ENCODE results near the gene SEPTIN7.
A peak's percentile ranks its signal among the peaks of the same experiment; 100 is the strongest.

Gene SEPTIN7

GRCh38 chr7:35758421-35758820 is 42.4 kb upstream of the SEPTIN7 start:
- no CpG with 5 or more reads among the region's 2 CpGs for WGBS (ENCODE audit: insufficient coverage)
- Histone ChIP-seq H3K4me3 (ENCODE audit: control insufficient read depth in 1 of 7, extremely low read depth in 1 of 7, insufficient read depth in 4 of 7, low read depth in 2 of 7, low read length in 6 of 7) (no peak overlapping the region), H3K36me3 (ENCODE audit: control insufficient read depth in 4 of 4, insufficient read depth in 4 of 4, low read length in 3 of 4) (no peaks in the 10 kb centered on the region), H3K27ac (ENCODE audit: insufficient read depth in 1 of 2, low read depth in 1 of 2, low read length in 2 of 2, poor library complexity in 1 of 2, severe bottlenecking in 2 of 2) (no peak overlapping the region), H3K4me1 (ENCODE audit: control extremely low read depth in 1 of 4, control insufficient read depth in 4 of 4, insufficient read depth in 4 of 4, low read length in 3 of 4) (peaks cover 0 to 9% (median 1%) of the 10 kb centered on the region in 4 experiments), H3K9me3 (ENCODE audit: control extremely low read depth in 1 of 5, control insufficient read depth in 4 of 5, insufficient read depth in 2 of 5, low read depth in 1 of 5, low read length in 4 of 5) (no peaks in the 10 kb centered on the region), H3K27me3 (replicated peaks in 2 of 5; ENCODE audit: control insufficient read depth in 4 of 5, insufficient read depth in 5 of 5, low read length in 4 of 5) (no peaks in the 10 kb centered on the region)
- POLR2A ChIA-PET, result no interaction called here
- DNase-seq, result peak; percentile 23 to 62 (median 56)
- CTCF ChIA-PET, result no interaction called here

GRCh38 chr7:35760143-35760745 is 40.6 kb upstream of the SEPTIN7 start:
- H3K4me1 ChIP-seq (ENCODE audit: control extremely low read depth in 1 of 4, control insufficient read depth in 4 of 4, insufficient read depth in 4 of 4, low read length in 3 of 4), result peaks cover 0 to 9% (median 1%) of the 10 kb centered on the region in 4 experiments
- H3K4me3 ChIP-seq (ENCODE audit: control insufficient read depth in 1 of 7, extremely low read depth in 1 of 7, insufficient read depth in 4 of 7, low read depth in 2 of 7, low read length in 6 of 7), result no peak overlapping the region
- CTCF ChIA-PET, result no interaction called here
- DNase-seq, result no peak
- H3K27me3 ChIP-seq (replicated peaks in 2 of 5; ENCODE audit: control insufficient read depth in 4 of 5, insufficient read depth in 5 of 5, low read length in 4 of 5), result no peaks in the 10 kb centered on the region
- POLR2A ChIA-PET, result no interaction called here
- H3K27ac ChIP-seq (ENCODE audit: insufficient read depth in 1 of 2, low read depth in 1 of 2, low read length in 2 of 2, poor library complexity in 1 of 2, severe bottlenecking in 2 of 2), result no peak overlapping the region
- no peaks in the 10 kb centered on the region for H3K9me3 ChIP-seq (ENCODE audit: control extremely low read depth in 1 of 5, control insufficient read depth in 4 of 5, insufficient read depth in 2 of 5, low read depth in 1 of 5, low read length in 4 of 5)
- 90% methylated on average over 6 of the region's 7 CpGs for WGBS (ENCODE audit: insufficient coverage)
- no peaks in the 10 kb centered on the region for H3K36me3 ChIP-seq (ENCODE audit: control insufficient read depth in 4 of 4, insufficient read depth in 4 of 4, low read length in 3 of 4)

GRCh38 chr7:35761871-35762677 is 38.8 kb upstream of the SEPTIN7 start:
- CTCF ChIA-PET, result no interaction called here
- no peak for DNase-seq
- no peak overlapping the region for H3K27ac ChIP-seq (ENCODE audit: insufficient read depth in 1 of 2, low read depth in 1 of 2, low read length in 2 of 2, poor library complexity in 1 of 2, severe bottlenecking in 2 of 2)

DNA sequence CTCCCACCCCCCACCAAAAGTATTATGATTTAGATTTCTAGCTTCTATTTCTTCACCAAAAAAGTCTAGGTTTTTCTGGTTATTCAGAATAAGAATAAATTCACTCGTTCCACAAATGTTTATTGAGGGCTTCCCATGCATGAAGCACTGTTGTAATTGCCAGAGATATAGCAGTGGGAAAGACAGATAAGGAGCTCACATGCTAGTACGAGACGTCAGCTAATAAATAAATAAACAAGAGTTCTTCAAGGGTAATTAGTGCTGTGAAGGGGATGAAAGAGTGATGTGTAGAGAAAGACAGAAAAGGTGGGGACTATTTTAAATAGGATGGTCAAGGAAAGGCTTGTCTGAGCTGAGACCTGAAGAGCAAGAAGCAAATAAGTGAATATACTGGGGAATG is 38.1 kb upstream of the SEPTIN7 start:
- WGBS (ENCODE audit: insufficient coverage), result 100% methylated on average over 1 of the region's 3 CpGs
- Histone ChIP-seq H3K9me3 (ENCODE audit: control extremely low read depth in 1 of 5, control insufficient read depth in 4 of 5, insufficient read depth in 2 of 5, low read depth in 1 of 5, low read length in 4 of 5) (no peaks in the 10 kb centered on the region), H3K4me3 (ENCODE audit: control insufficient read depth in 1 of 7, extremely low read depth in 1 of 7, insufficient read depth in 4 of 7, low read depth in 2 of 7, low read length in 6 of 7) (no peak overlapping the region), H3K27ac (ENCODE audit: insufficient read depth in 1 of 2, low read depth in 1 of 2, low read length in 2 of 2, poor library complexity in 1 of 2, severe bottlenecking in 2 of 2) (no peak overlapping the region), H3K4me1 (ENCODE audit: control extremely low read depth in 1 of 4, control insufficient read depth in 4 of 4, insufficient read depth in 4 of 4, low read length in 3 of 4) (peaks cover 0 to 9% (median 1%) of the 10 kb centered on the region in 4 experiments), H3K36me3 (ENCODE audit: control insufficient read depth in 4 of 4, insufficient read depth in 4 of 4, low read length in 3 of 4) (no peaks in the 10 kb centered on the region), H3K27me3 (replicated peaks in 2 of 5; ENCODE audit: control insufficient read depth in 4 of 5, insufficient read depth in 5 of 5, low read length in 4 of 5) (no peaks in the 10 kb centered on the region)
- ChIA-PET POLR2A (no interaction called here), CTCF (no interaction called here)
- no peak for DNase-seq

More at GRCh38 chr7:35761871-35762677, 38.8 kb upstream of the SEPTIN7 start:
- Histone ChIP-seq H3K9me3 (ENCODE audit: control extremely low read depth in 1 of 5, control insufficient read depth in 4 of 5, insufficient read depth in 2 of 5, low read depth in 1 of 5, low read length in 4 of 5) (no peaks in the 10 kb centered on the region), H3K4me1 (ENCODE audit: control extremely low read depth in 1 of 4, control insufficient read depth in 4 of 4, insufficient read depth in 4 of 4, low read length in 3 of 4) (peaks cover 0 to 9% (median 1%) of the 10 kb centered on the region in 4 experiments), H3K36me3 (ENCODE audit: control insufficient read depth in 4 of 4, insufficient read depth in 4 of 4, low read length in 3 of 4) (no peaks in the 10 kb centered on the region), H3K27me3 (replicated peaks in 2 of 5; ENCODE audit: control insufficient read depth in 4 of 5, insufficient read depth in 5 of 5, low read length in 4 of 5) (no peaks in the 10 kb centered on the region), H3K4me3 (ENCODE audit: control insufficient read depth in 1 of 7, extremely low read depth in 1 of 7, insufficient read depth in 4 of 7, low read depth in 2 of 7, low read length in 6 of 7) (no peak overlapping the region)
- POLR2A ChIA-PET, result no interaction called here
- WGBS (ENCODE audit: insufficient coverage), result 91% methylated on average over 4 of the region's 4 CpGs

DNA sequence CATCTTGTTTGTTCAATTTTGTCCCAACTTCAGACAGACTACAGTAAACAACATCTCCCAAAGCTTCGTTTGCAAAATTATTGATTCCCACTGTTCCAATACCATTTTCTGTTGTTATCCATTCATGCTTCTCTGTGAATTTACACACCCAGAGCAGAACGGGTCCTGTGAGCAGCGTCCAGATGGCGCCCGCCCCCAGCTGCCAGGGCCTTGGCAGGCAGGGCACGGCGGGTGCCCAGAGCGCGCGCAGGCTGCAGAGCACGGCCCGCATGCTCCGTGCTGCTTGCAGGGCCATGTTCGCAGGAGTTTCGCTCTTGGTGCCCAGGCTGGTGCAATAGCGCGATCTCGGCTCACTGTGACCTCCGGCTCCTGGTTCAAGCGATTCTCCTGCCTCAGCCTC is 32.5 kb upstream of the SEPTIN7 start:
- ChIA-PET CTCF (no interaction called here), POLR2A (no interaction called here)
- H3K4me1 ChIP-seq (ENCODE audit: control extremely low read depth in 1 of 4, control insufficient read depth in 4 of 4, insufficient read depth in 4 of 4, low read length in 3 of 4), result no peaks in the 10 kb centered on the region
- H3K4me3 ChIP-seq (ENCODE audit: control insufficient read depth in 1 of 7, extremely low read depth in 1 of 7, insufficient read depth in 4 of 7, low read depth in 2 of 7, low read length in 6 of 7), result no peak overlapping the region
- H3K36me3 ChIP-seq (ENCODE audit: control insufficient read depth in 4 of 4, insufficient read depth in 4 of 4, low read length in 3 of 4), result no peaks in the 10 kb centered on the region
- H3K27me3 ChIP-seq (replicated peaks in 2 of 5; ENCODE audit: control insufficient read depth in 4 of 5, insufficient read depth in 5 of 5, low read length in 4 of 5), result no peaks in the 10 kb centered on the region
- WGBS (ENCODE audit: insufficient coverage), result 97% methylated on average over 17 of the region's 20 CpGs
- no peak for DNase-seq
- no peak overlapping the region for H3K27ac ChIP-seq (ENCODE audit: insufficient read depth in 1 of 2, low read depth in 1 of 2, low read length in 2 of 2, poor library complexity in 1 of 2, severe bottlenecking in 2 of 2)
- H3K9me3 ChIP-seq (ENCODE audit: control extremely low read depth in 1 of 5, control insufficient read depth in 4 of 5, insufficient read depth in 2 of 5, low read depth in 1 of 5, low read length in 4 of 5), result no peaks in the 10 kb centered on the region

- H3K27me3 ChIP-seq (replicated peaks in 2 of 5; ENCODE audit: control insufficient read depth in 4 of 5, insufficient read depth in 5 of 5, low read length in 4 of 5), result no peaks in the 10 kb centered on the region
- H3K9me3 ChIP-seq (ENCODE audit: control extremely low read depth in 1 of 5, control insufficient read depth in 4 of 5, insufficient read depth in 2 of 5, low read depth in 1 of 5, low read length in 4 of 5), result no peaks in the 10 kb centered on the region
- no peak overlapping the region for H3K27ac ChIP-seq (ENCODE audit: insufficient read depth in 1 of 2, low read depth in 1 of 2, low read length in 2 of 2, poor library complexity in 1 of 2, severe bottlenecking in 2 of 2)
- H3K4me1 ChIP-seq (ENCODE audit: control extremely low read depth in 1 of 4, control insufficient read depth in 4 of 4, insufficient read depth in 4 of 4, low read length in 3 of 4), result no peaks in the 10 kb centered on the region
- CTCF ChIA-PET, result interaction anchor here (0.8 kb wide), 1 partner anchor 19 kb away, joined by 3 read pairs; no protein-coding TSS in a partner anchor
- no peak for DNase-seq
- POLR2A ChIA-PET, result no interaction called here
- H3K36me3 ChIP-seq (ENCODE audit: control insufficient read depth in 4 of 4, insufficient read depth in 4 of 4, low read length in 3 of 4), result no peaks in the 10 kb centered on the region
- no peak overlapping the region for H3K4me3 ChIP-seq (ENCODE audit: control insufficient read depth in 1 of 7, extremely low read depth in 1 of 7, insufficient read depth in 4 of 7, low read depth in 2 of 7, low read length in 6 of 7)
These were observed 29.1 kb upstream of the SEPTIN7 start for GRCh38 chr7:35771776-35772175.

DNA sequence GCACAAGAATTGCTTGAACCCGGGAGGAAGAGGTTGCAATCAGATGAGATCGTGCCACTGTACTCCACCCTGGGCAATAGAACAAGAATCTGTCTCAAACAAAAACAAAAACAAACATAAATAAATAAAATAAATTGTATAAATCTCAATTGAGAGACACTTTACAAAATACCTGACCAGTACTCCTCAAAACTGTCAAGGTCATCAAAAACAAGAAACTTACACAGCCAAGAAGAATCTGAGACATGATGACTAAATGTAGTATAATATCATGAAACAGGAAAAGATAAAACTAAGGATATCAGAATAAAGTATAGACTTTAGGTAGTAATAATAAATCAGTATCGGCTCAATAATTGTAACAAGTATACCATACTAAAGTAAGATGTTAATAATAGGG is 26.9 kb upstream of the SEPTIN7 start:
- no peak for DNase-seq
- Histone ChIP-seq H3K4me3 (ENCODE audit: control insufficient read depth in 1 of 7, extremely low read depth in 1 of 7, insufficient read depth in 4 of 7, low read depth in 2 of 7, low read length in 6 of 7) (no peak overlapping the region), H3K9me3 (ENCODE audit: control extremely low read depth in 1 of 5, control insufficient read depth in 4 of 5, insufficient read depth in 2 of 5, low read depth in 1 of 5, low read length in 4 of 5) (no peaks in the 10 kb centered on the region), H3K4me1 (ENCODE audit: control extremely low read depth in 1 of 4, control insufficient read depth in 4 of 4, insufficient read depth in 4 of 4, low read length in 3 of 4) (no peaks in the 10 kb centered on the region), H3K27me3 (replicated peaks in 2 of 5; ENCODE audit: control insufficient read depth in 4 of 5, insufficient read depth in 5 of 5, low read length in 4 of 5) (no peaks in the 10 kb centered on the region), H3K27ac (ENCODE audit: insufficient read depth in 1 of 2, low read depth in 1 of 2, low read length in 2 of 2, poor library complexity in 1 of 2, severe bottlenecking in 2 of 2) (no peak overlapping the region), H3K36me3 (ENCODE audit: control insufficient read depth in 4 of 4, insufficient read depth in 4 of 4, low read length in 3 of 4) (no peaks in the 10 kb centered on the region)
- CTCF ChIA-PET, result interaction anchor here (0.9 kb wide), 1 partner anchor 268 kb away, joined by 3 read pairs; no protein-coding TSS in a partner anchor
- POLR2A ChIA-PET, result no interaction called here
- WGBS (ENCODE audit: insufficient coverage), result 100% methylated on average over 1 of the region's 3 CpGs
